Activated T-cell treated with anti-CD3 and anti-CD28 coated beads for 48 hours (primary cell): Measurements from ENCODE around the gene IFI35.
"Not testable (repeated sequence)": the region's sequence is repeated elsewhere in the genome, so short reads cannot be mapped to it uniquely, and the experiment has no call there.

Source experiments
- DNase-seq: peaks from one replicate; pipeline ENCODE4 v3.0.0-alpha.2; 2020; ENCODE audit warnings: low read depth

The IFI35 gene

DNA sequence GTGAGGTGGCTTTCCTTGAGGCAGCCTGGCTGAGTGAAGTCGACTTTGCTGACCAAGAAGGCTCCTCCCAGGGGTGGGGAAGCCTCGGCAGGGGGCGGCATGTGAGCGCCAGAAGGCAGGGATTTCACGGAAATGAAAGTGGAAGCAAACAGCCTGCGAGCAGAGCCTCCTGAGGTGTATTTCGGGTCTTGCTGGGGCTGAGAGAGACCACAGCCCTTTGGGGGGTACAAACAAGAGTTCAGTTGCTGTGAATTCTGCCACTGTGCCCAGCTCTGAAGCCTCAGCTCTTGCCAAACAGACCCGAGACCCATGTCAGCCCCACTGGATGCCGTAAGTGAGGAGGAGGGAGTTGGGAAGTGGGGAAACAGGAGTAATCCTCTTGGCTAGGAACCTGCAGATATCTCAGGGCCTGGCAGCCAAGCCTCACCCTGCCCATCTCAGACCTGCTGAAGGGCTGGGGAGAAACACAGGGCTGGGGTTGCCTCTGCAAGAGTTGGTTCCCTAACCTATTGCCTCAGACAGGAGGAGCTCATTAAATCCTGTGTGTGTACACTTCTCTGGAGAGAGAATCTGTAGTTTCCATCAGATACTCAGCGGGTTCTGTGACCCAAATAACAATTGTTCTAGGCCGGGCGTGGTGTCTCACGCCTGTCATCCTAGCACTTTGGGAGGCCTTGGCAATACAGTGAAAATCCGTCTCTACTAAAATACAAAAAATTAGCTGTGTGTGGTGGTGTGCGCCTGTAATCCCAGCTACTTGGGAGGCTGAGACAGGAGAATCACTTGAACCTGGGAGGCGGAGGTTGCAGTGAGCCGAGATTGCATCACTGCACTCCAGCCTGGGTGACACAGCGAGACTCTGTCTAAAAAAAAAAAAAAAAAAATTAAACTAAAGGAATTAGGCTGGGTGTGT, at the start of gene IFI35:
IFI35 (plus strand) TSS at position 146 of the 913 bp plus-strand sequence; CDS start at position 310, 164 bp downstream.
- DNase-seq = peak; percentile 80

DNA sequence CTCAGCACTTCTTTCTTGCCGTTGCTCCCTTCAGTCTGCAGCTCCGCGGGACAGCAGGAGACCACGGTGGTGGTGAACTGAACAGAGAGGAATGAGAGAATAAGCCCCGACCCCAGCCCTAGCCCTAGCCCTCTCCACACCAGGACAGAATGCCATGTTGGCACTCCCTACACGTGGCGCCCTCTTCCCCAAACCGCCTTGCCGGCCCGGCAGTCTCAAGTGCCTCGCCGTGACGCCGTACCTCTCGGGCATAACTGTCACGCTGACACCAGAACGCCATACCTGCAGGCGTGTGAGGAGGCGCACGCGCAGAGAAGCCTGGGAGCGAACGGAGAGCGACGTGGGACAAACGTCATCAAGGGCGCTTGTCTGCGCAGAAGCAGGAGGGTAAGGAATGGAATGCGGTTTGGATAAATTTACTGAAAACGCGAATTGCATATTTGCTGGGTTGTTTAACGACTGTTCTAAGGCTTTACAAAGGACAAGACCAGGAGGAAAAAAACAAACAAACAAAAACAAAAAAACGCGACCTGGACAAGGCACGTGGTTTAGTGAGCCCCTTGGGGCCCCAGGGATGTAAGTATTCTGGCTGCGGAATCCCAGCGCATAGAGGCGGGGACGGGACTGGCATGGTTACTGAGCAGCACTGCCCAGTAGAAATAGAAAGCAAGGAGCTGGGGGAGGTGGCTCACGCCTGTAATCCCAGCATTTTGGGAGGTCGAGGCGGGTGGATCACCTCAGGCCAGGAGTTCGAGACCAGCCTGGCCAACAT, 42.2 kb upstream of the IFI35 start, which contains the start of gene AARSD1:
AARSD1 (minus strand) TSS at position 294 of the 772 bp plus-strand sequence; CDS start at position 280, 14 bp downstream.
- DNase-seq = peak; percentile 88

DNA sequence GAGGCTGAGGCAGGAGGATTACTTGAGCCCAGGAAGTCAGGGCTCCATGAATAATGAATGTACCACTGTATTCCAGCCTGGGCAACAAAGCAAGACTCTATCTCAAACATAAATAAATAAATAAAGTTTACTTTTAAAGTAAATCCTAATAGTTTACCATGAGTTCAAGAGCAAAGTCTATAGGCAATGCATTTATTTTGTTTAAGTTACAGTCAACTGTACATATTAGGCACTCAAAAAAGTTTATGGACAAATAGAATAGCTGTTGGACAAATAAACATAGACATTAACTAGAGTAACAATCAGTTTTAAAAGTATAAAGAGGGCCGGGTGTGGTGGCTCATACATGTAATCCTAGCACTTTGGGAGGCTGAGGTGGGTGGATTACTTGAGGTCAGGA, 38.7 kb upstream of the IFI35 start:
- no peak for DNase-seq

DNA sequence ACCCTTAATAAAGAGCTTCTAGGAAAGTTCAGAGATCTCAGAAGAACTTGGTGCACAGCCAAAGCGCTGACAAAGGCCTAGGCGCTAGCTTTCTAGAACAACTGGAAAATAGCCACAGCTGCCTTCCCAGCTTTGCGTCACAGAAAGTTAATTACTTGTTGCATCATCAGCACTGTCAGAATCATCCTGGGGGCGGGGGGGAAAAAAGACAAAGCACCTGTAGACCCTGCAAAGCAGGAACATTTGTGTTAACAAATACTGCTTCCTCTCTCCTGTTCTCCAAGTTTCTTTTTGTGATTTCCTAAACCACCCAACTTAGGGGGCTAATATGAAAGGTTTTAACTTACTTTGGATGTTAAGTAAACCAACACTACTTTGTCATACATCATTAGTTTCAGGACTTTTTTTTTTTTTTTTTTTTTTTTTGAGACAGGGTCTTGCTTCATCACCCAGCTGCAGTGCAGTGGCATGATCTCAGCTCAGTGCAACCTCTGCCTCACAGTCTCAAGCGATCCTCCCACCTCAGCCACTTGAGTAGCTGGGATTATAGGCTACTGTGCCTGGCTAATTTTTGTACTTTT, 37.5 kb upstream of the IFI35 start:
- DNase-seq = no peak

DNA sequence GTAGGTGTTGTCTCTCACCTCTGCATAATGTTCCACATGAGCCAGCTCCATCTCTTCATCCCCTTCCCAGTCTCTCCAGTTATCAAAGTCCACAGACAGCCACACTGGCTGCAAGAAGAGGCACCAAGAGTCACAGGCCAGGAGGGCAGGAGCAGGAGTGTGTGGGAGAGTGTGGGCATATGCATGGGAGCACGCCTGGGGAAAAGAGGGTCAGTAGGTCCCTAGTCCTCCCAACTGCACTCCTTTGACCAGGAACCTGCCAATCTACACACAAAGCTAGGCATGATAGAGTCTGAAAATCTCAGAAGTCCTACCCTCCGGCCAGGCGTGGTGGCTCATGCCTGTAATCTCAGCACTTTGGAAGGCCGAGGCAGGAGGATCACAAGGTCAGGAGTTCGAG, 35.0 kb upstream of the IFI35 start:
- DNase-seq = no peak

DNA sequence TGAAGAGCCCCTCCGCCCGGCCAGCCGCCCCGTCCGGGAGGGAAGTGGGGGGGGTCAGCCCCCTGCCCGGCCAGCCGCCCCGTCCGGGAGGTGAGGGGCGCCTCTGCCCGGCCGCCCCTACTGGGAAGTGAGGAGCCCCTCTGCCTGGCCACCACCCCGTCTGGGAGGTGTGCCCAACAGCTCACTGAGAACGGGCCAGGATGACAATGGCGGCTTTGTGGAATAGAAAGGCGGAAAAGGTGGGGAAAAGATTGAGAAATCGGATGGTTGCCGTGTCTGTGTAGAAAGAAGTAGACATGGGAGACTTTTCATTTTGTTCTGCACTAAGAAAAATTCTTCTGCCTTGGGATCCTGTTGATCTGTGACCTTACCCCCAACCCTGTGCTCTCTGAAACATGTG, 33.3 kb upstream of the IFI35 start:
- not testable (repeated sequence) for DNase-seq

DNA sequence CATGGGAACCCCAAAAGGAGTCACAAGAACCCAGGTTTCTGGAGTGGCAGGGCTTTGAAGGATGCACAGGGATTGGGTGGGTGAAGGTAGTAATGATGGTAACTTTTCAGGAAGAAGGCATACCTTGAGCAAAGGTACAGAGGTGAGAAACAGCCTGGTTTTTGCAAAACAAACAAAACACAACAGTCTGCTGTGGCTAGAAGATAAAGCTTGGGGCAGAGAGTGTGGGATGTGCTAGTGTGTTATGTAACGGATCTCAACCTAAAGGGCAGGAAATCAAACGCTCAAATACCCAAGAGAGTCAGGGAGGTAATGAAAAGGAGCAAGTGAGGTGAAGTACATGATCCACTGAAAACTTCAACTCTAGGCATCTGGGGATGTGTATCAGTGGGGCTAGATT, 31.3 kb upstream of the IFI35 start:
- no peak for DNase-seq

DNA sequence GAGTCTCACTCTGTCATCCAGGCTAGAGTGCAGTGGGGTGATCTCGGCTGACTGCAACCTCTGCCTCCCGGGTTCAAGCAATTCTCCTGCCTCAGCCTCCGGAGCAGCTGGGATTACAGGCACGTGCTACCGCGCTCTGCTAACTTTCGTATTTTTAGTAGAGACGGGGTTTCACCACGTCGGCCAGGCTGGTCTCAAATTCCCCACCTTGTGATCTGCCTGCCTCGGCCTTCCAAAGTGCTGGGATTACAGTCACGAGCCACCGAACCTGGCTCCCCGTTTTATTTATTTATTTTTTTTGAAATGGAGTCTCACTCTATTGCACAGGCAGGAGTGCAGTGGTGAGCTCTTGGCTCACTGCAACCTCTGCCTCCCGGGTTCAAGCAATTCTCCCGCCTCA, 30.9 kb upstream of the IFI35 start:
- not testable (repeated sequence) for DNase-seq

DNA sequence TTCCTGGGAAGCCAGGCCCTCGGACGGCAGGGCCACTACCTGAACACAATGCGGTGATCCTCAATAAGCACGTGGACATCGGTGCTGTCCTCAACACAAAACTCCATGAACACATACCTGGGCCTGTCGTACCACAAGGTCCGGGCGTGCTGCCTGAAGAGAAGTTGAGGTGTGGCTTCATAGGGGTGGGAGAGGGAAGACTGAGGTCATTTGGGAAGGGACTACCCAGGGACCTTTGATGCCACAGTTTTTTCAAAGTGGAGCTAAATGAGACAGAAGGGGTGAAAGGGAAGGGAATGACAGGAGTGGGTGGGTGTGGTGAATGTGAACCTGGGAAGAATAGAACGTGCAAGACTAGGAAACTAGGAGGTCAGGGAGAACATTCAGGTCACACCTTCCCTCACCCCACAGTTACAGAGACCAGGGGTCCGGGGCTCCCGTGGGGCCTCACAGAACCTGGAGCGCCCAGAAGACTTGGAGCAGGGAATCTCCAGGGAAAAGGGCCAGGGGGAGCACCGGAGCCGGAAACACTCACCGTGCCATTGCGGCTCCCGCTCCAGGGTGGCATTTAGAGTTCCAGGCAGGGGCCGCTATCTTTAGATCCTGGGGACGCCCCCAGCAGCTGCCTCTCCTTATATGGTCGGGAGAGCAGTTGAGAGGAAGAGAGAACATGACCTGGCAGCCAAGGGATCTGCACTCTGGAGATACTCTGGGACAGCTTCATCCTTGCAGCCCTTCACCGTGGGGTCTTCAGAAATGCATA, 26.9 kb upstream of the IFI35 start, which contains the start of gene PTGES3L:
PTGES3L (minus strand) TSS at position 570 of the 763 bp plus-strand sequence; CDS start at position 543, 27 bp downstream.
- DNase-seq = peak; percentile 25

DNA sequence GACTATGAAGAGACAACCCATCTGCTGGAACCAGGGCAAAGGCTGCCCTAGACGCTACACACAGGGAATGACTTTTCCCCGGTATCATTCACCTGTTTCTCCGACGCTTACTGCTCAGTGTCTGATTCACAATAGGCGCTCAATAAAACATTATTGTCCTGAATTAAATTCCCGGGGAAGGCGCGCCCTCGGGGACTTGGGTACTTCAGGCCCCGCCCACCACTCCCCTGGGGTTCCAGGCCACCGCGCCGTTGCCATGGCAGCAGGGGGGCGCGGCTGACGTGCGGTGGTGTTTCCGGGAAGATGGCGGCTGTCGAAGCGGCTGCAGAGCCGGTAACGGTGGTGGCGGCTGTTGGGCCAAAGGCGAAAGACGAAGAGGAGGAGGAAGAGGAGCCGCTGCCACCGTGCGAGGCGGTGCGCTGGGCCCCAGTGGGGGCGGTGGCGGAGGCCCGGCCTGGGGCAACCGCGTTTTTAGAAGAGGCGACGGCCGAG, 26.3 kb upstream of the IFI35 start, which contains the start of gene RUNDC1:
RUNDC1 (plus strand) TSS at position 292 of the 492 bp plus-strand sequence; CDS start at position 304, 12 bp downstream.
- DNase-seq = peak; percentile 91

DNA sequence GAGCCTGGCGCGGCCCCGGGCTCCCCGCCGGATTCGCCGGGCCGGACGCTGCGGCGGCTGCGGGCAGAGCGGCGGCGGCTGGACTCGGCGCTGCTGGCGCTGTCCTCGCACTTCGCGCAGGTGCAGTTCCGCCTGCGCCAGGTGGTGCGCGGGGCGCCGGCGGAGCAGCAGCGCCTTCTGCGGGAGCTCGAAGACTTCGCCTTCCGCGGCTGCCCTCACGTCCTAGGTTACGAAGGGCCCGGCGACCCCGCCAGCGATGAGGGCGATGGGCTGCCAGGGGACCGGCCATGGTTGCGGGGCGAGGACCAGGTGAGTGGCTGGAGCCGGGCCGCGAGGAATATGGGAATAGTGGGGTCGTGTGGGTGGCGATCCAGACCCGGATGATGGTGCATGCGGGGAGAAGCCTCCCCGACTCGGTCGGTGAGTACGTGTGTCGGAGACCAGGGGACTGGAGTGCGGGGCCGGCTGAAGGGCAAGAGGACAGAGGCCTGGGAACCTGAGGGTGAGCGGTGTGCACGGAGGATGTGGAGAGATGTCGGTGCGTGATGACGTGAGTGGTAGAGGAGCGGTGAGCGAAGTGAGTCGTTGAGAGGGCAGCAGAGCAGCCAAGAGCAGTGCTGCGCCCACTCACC, 25.7 kb upstream of the IFI35 start:
- peak; percentile 64 for DNase-seq

DNA sequence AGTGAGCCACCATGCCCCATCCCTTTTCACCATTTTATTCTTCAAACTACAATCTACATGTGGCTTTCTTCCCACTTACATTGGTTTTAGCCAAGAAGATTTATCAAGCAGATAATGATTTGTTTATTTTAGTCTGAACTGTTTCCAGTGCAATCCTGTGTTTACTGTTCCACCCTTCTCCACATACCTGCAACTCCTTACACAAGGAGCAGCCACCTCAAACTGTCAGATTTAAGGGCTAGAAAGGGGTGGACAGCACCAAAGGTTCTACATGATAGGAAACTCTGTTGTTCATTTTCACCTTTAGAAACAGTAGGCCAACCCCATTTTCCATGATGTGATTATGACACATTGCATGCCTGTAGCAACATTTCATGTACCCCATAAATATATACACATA, 24.3 kb upstream of the IFI35 start:
- no peak for DNase-seq

DNA sequence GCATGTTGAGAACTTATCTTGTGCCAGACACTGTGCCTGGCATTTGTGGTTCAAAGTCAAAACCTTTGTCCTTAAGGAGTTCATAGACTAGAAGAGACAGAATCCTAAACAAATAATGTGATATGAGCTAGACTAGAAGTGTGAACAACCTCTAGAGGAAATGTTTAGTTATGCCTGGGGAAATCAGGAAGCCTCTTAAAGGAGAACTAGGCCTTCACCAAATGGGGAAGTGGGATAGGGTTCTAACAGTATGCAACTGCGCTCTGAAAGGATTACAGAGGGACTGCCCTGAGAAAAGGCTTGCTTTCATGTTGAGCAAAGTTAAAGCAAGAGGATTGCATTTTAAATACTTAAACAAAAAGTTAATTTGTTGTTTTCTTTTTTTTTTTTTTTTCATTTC, 21.4 kb upstream of the IFI35 start:
- no peak for DNase-seq

DNA sequence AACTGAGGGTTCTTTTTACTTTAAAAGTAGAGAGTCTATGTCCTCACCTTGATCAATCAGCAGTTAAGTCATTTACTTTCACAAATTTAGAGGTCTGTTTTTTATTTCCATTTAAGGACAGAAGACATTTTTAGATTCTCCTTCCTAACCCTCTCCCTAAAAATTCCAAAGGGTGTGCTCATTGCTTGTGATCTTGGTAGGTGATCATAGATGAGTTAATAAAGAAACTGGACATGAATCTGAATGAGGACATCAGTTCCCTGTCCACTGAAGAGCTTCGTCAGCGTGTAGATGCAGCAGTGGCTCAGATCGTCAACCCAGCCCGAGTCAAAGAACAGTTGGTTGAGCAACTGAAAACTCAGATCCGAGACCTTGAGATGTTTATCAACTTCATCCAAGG, 17.4 kb upstream of the IFI35 start:
- DNase-seq = no peak

DNA sequence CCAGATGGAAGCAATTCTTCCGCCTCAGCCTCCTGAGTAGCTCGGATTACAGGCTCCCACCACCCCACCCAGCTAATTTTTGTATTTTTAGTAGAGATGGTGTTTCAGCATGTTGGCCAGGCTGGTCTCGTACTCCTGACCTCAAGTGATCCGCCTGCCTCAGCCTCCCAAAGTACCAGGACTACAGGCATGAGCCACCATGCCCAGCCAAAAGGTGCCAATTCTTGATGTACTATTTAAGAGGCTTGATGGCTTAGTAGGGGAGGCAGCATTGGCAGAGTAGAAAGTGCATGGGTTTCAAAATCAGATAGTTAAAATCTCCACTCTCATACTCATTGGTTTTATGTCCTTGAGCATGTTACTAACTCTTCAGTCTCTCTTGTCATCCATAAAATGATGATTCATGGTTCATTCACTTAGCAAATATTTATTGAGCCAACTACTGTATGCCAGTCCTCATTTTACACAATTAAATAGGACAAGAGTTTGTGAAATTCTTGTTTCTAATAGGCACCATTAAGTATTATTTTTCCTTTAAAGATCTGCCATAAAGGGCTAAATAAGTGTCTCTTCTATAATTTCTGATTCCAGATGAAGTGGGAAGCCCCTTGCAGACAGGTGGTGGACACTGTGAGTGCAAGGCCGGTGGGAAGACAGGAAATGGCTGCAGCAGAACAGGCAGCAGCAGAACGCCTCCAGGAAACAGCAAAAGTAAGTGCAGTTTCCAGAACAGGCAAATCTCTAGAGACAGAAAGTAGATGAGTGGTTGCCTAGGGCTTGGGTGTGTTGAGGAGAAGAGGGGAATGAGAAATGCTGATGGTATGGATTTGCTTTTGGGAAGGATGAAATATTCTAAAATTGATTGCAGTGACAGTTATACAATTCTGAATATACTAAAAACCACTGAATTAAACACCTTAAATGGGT, 16.6 kb upstream of the IFI35 start:
- no peak for DNase-seq

DNA sequence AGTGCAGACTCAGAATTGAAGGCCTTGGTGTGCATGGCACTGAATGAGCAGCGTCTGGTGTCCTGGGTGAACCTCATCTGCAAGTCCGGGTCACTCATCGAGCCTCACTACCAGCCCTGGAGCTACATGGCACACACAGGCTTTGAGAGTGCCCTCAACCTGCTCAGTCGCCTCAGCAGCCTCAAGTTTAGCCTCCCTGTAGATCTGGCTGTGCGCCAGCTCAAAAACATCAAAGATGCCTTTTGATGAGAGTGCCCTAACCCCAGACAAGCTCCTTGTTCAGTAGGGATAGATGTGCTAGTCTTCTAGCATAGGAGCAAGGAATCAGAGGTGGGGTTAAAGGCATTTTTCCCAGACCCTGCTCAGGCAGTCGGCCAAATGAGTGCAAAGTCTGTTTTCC, 15.1 kb upstream of the IFI35 start:
- no peak for DNase-seq

DNA sequence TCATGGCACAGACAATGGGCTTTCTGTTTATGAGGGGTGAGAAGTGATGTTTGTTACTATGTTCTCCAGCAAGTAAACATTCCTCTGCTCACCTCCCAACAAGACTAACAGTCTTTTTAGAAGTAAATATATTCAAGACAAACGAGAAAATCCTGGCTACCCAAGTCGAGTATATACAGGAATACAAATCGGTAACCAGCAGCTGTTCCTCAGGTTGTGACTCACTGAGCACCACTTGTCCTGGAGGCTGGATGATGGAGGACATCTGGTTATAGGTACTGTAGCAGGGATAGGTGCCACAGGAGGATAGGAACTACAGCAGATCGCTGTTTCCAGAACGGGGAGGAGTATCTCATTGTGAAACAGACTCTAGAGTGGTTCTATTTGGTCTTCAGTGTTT, 13.7 kb upstream of the IFI35 start:
- no peak for DNase-seq

DNA sequence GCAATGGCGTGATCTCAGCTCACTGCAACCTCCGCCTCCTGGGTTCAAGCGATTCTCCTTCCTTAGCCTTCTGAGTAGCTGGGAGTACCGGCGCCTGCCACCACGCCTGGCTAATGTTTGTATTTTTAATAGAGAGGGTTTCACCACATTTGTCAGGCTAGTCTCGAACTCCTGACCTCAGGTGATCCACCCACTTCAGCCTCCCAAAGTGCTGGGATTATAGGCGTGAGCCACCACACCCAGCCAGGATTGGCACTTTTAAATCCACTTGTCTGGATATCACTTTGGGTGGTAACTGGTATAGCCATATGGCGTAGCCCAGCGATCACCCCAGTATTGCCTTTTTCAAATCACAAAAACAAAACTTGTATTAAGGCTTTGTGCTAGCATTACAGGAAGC, 12.7 kb upstream of the IFI35 start:
- DNase-seq = not testable (repeated sequence)

DNA sequence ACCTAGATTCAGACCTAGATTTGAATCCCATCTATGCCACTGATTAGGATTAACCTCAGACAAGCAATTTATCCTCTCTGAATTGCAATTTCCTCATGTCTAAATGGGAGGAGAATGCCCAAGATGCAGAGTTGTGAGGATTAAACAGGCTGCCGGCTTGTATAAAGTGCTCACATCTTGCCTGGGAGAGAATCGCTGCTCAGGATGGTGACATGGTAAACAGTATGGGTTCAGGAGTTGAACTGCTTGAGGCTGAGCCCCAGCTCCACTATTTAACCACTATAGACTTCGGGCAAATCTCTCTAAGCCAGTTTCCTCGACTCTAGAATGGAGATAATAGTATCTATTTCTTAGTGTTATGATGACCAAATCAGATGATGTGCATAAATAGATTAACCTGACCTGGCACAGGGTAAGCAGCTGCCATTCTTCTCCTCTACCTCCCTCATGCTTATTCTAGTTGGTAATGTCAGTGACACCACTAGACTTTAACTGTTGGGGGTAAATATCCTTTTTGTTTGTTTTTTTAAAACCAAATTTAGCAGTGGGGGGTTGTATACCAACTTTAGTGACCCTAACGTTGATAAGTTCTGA, 9.1 kb upstream of the IFI35 start:
- DNase-seq = no peak
